GM21526 (cell line): ENCODE data around the gene EEF2KMT.
"Not testable (repeated sequence)": the region's sequence is repeated elsewhere in the genome, so short reads cannot be mapped to it uniquely, and the experiment has no call there.

Experiments used
- ATAC-seq: cut with Tn5 transposase; IDR thresholded peaks from one replicate; pipeline ENCODE4 v1.9.1; 2021; ENCODE audit warnings: moderate library complexity; ENCODE audit not compliant: unreplicated experiment, low FRiP score

EEF2KMT gene

GRCh38 chr16:5096437-5097060 is 1.0 kb downstream of the EEF2KMT start:
- not testable (repeated sequence) for ATAC-seq

GRCh38 chr16:5095145-5095830 is 2.3 kb downstream of the EEF2KMT start:
- ATAC-seq: not testable (repeated sequence)

GRCh38 chr16:5093746-5094145 is 3.8 kb downstream of the EEF2KMT start:
- ATAC-seq: not testable (repeated sequence)

GRCh38 chr16:5093081-5093480 is 4.5 kb downstream of the EEF2KMT start:
- ATAC-seq: not testable (repeated sequence)

- not testable (repeated sequence) for ATAC-seq
Measured at GRCh38 chr16:5090592-5090991, 7.0 kb downstream of the EEF2KMT start.

- ATAC-seq: not testable (repeated sequence)
Measured at GRCh38 chr16:5089911-5090555, 7.6 kb downstream of the EEF2KMT start.

GRCh38 chr16:5088936-5089335 is 8.7 kb downstream of the EEF2KMT start:
- not testable (repeated sequence) for ATAC-seq

- not testable (repeated sequence) for ATAC-seq
Measured at GRCh38 chr16:5088086-5088790, 9.4 kb downstream of the EEF2KMT start.

GRCh38 chr16:5085716-5086115 is 11.9 kb downstream of the EEF2KMT start:
- not testable (repeated sequence) for ATAC-seq

- not testable (repeated sequence) for ATAC-seq
Measured at GRCh38 chr16:5084802-5085201, 12.8 kb downstream of the EEF2KMT start.

- ATAC-seq: not testable (repeated sequence)
Measured at GRCh38 chr16:5084099-5084731, 13.4 kb downstream of the EEF2KMT start.

- not testable (repeated sequence) for ATAC-seq
Measured at GRCh38 chr16:5083646-5084045, 13.9 kb downstream of the EEF2KMT start.

GRCh38 chr16:5080996-5081395 is 16.6 kb downstream of the EEF2KMT start:
- ATAC-seq: not testable (repeated sequence)

- ATAC-seq: not testable (repeated sequence)
Measured at GRCh38 chr16:5080461-5080860, 17.1 kb downstream of the EEF2KMT start.

GRCh38 chr16:5078626-5079025 is 19.0 kb downstream of the EEF2KMT start:
- ATAC-seq: no peak

- ATAC-seq: no peak
Measured at GRCh38 chr16:5077304-5077703, 20.3 kb downstream of the EEF2KMT start.

GRCh38 chr16:5075637-5076036 is 22.0 kb downstream of the EEF2KMT start:
- no peak for ATAC-seq

GRCh38 chr16:5073771-5074170 is 23.8 kb downstream of the EEF2KMT start:
- not testable (repeated sequence) for ATAC-seq

- no peak for ATAC-seq
Measured at GRCh38 chr16:5073279-5073629, 24.3 kb downstream of the EEF2KMT start.
